HG03558 (cell line): Measurements from ENCODE around the gene MANSC1.

ENCODE experiments used
- ATAC-seq: cut with Tn5 transposase; IDR thresholded peaks from one replicate; pipeline ENCODE4 v1.9.1; 2021; ENCODE audit warnings: moderate number of reproducible peaks; ENCODE audit not compliant: unreplicated experiment; ENCODE audit errors: extremely low read depth

MANSC1 gene

GRCh38 chr12:12349711-12350665 is at the start of gene MANSC1:
MANSC1 (minus strand) TSS chr12:12350242; CDS start chr12:12343314, 6,928 bp downstream.
- ATAC-seq, result no peak

GRCh38 chr12:12399161-12399560 is 49.1 kb upstream of the MANSC1 start:
- ATAC-seq, result no peak

- ATAC-seq, result no peak
These were observed 48.2 kb upstream of the MANSC1 start for GRCh38 chr12:12398026-12398859.

- no peak for ATAC-seq
These were observed 47.1 kb upstream of the MANSC1 start for GRCh38 chr12:12397184-12397583.

GRCh38 chr12:12396694-12397093 is 46.7 kb upstream of the MANSC1 start:
- no peak for ATAC-seq

- ATAC-seq, result no peak
These were observed 43.1 kb upstream of the MANSC1 start for GRCh38 chr12:12393171-12393570.

- no peak for ATAC-seq
These were observed 42.4 kb upstream of the MANSC1 start for GRCh38 chr12:12392413-12392812.

GRCh38 chr12:12387501-12387900 is 37.5 kb upstream of the MANSC1 start:
- ATAC-seq, result no peak

GRCh38 chr12:12384571-12385340 is 34.7 kb upstream of the MANSC1 start:
- no peak for ATAC-seq

GRCh38 chr12:12381982-12382381 is 31.9 kb upstream of the MANSC1 start:
- ATAC-seq, result no peak

- ATAC-seq, result no peak
These were observed 31.0 kb upstream of the MANSC1 start for GRCh38 chr12:12380949-12381593.

GRCh38 chr12:12379831-12380730 is 30.0 kb upstream of the MANSC1 start:
- no peak for ATAC-seq

GRCh38 chr12:12378616-12379015 is 28.6 kb upstream of the MANSC1 start:
- no peak for ATAC-seq

- ATAC-seq, result no peak
These were observed 26.8 kb upstream of the MANSC1 start for GRCh38 chr12:12376646-12377448.

GRCh38 chr12:12372946-12373722 is 23.1 kb upstream of the MANSC1 start:
- no peak for ATAC-seq

- no peak for ATAC-seq
These were observed 17.5 kb upstream of the MANSC1 start for GRCh38 chr12:12367482-12367998.
